D721Med (cell line): Measurements from ENCODE around the gene SORCS2.
"Not testable (repeated sequence)": the region's sequence is repeated elsewhere in the genome, so short reads cannot be mapped to it uniquely, and the experiment has no call there.

Source experiments
- DNase-seq: peaks from one replicate; pipeline ENCODE4 v3.0.0; 2011; ENCODE audit warnings: low spot score; ENCODE audit not compliant: insufficient read length
- FAIRE-seq: peaks from 2 replicates; lab custom pipeline; 2011; peaks lifted over from hg19 to GRCh38; lab: Jason Lieb, UNC
- TF ChIP-seq, protein P1 (sequence below): IDR thresholded peaks from 2 replicates; pipeline ENCODE4 v1.5.1; 2012; ENCODE audit warnings: mild to moderate bottlenecking, control low read depth; ENCODE audit not compliant: insufficient read depth; ENCODE audit errors: missing control alignments

The SORCS2 gene

DNA sequence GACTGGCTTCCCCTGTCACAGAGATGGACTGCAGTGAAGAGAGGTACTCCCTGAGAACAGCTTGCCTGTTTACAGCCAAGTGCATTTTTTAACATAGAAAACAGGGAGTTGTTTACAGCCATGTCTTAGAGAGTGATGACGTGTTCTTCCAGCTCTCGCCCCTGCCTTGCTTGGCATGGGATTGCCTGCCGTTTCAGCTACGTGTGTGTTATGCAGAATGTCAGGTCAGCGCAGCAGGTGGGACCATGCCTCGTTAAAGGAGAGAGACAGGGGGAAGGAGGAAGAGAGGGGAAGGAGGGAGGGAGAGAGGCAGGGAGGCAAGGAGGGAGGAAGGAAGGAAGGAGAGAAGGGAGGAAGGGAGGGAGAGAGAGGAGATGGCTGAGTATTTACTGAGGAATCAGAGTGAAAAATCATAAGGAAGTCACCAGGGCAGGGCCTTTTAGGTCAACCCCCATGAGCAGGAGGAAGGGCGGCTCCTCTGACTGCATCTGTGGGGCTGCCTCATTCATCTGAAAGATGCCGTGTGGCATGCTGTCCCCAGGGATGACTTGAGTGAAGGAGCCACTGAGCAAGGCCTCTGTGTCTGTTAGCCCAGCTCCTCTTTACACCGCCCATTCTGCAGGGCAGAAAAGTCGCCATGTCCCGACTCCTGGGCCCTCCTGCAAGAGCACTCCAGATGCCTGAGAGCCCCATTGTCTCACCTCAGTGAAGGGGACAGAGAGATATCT lies 382.1 kb downstream of the SORCS2 start:
- DNase-seq (no peak), FAIRE-seq (no peak)
- TF ChIP-seq, protein P1, sequence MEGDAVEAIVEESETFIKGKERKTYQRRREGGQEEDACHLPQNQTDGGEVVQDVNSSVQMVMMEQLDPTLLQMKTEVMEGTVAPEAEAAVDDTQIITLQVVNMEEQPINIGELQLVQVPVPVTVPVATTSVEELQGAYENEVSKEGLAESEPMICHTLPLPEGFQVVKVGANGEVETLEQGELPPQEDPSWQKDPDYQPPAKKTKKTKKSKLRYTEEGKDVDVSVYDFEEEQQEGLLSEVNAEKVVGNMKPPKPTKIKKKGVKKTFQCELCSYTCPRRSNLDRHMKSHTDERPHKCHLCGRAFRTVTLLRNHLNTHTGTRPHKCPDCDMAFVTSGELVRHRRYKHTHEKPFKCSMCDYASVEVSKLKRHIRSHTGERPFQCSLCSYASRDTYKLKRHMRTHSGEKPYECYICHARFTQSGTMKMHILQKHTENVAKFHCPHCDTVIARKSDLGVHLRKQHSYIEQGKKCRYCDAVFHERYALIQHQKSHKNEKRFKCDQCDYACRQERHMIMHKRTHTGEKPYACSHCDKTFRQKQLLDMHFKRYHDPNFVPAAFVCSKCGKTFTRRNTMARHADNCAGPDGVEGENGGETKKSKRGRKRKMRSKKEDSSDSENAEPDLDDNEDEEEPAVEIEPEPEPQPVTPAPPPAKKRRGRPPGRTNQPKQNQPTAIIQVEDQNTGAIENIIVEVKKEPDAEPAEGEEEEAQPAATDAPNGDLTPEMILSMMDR, result no peak

DNA sequence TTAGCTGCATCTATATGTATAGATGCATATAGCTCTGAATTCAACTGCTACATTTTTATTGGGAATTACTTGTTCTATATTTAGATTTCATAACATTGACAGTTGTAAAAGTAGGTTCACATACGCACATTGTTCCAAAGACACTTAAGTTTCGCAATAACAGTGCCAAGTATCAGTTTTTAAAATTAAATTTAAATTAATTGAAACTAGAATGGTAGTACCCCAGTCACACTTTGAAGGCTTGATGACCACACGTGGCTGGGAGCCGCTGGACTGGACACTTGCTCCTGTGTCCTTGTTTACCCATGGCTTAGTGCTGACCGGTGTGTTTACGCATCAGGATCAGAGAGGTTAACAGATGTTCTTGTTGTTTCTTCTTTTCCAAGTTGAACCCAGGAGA lies 383.1 kb downstream of the SORCS2 start:
- no peak for DNase-seq
- FAIRE-seq, result no peak
- TF ChIP-seq, protein P1, result no peak

DNA sequence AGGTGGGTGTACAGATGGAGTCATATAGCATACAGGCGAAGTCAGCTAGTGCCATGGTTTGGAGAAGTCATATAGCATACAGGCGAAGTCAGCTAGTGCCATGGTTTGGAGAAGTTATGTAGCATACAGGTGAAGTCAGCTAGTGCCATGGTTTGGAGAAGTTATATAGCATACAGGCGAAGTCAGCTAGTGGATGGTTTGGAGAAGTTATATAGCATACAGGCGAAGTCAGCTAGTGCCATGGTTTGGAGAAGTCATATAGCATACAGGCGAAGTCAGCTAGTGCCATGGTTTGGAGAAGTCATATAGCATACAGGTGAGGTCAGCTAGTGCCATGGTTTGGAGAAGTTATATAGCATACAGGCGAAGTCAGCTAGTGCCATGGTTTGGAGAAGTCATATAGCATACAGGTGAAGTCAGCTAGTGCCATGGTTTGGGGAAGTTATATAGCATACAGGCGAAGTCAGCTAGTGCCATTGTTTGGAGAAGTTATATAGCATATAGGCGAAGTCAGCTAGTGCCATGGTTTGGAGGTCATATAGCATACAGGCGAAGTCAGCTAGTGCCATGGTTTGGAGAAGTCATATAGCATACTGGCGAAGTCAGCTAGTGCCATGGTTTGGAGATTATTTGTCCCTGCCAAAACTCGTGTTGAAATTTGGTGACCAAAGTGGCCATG lies 385.2 kb downstream of the SORCS2 start:
- not testable (repeated sequence) for DNase-seq, FAIRE-seq

DNA sequence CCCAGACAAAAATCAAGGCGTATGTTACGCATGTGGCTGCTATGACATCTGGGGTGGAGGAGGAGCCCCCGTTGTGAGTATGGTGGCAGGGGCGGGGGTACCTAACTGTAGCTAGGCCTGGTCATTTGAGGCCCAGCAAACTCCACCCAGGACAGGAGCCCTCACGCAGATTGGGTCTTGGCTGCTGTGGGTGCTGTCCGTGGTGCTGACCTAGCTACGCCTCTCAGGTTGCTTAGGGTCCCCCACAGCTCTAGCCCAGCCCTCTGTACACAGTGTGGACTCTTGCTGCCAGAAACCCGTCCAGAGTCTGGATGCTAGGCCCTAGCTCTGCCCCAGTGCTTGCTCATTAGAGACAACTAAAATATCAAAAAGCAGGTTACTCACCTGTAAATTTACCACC lies 389.1 kb downstream of the SORCS2 start:
- TF ChIP-seq, protein P1, result no peak
- FAIRE-seq (no peak), DNase-seq (no peak)

DNA sequence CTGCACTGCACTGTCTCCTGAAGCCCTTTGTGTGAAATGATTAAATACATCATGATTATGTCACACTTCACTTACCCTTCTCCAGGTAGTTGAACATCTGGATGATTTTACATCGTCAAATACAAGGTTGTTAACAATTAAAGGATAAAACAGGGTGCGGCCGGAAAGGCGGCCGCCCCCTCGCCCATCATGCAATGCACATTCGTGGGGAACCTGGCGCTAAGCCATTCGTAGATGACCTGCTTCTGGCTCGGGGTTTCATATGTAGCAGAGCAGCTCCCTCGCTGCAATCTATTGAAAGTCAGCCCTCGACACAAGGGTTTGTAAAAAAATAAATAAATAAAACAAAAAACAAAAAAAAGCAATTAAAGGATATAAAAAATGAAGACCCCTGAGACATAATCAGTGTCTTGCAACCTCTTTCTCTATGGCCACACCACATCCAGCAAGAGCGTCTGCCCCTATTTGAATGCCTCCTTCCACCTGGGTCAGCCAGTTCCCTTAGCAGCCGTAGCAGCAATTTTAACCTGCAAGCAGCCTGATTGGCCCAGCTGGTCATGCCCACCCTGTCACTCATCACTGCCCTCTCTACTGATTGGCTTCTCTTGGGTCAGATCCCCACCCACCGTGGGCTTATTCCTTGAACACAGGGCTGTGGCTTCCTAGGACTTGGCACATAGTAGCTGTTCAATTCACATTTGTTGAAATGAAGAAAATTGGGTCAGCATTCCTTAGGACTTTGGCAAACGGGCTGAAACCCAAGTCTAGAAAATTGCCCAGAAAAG lies 390.2 kb downstream of the SORCS2 start:
- DNase-seq (no peak), FAIRE-seq (no peak)
- TF ChIP-seq, protein P1, result no peak

DNA sequence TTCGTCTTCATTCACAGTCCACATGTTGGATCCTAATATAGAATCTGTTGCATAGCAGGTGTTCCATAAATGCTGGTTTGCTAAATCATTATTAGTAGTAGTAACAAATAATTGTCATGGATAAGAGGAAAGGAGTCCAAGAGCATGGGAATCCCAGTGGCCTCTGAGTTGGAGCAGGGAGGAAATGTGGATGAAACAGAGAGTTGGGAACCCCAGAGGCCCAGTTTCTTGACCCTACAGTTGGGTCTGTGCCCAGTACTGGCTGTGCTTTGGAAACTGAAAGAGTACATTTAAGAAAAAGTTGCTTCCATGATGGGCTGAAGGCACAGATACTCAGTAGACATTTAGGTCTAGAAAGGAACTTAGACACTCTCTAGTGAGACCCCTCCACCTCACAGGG lies 391.8 kb downstream of the SORCS2 start:
- DNase-seq (no peak), FAIRE-seq (no peak)
- TF ChIP-seq, protein P1, result no peak

DNA sequence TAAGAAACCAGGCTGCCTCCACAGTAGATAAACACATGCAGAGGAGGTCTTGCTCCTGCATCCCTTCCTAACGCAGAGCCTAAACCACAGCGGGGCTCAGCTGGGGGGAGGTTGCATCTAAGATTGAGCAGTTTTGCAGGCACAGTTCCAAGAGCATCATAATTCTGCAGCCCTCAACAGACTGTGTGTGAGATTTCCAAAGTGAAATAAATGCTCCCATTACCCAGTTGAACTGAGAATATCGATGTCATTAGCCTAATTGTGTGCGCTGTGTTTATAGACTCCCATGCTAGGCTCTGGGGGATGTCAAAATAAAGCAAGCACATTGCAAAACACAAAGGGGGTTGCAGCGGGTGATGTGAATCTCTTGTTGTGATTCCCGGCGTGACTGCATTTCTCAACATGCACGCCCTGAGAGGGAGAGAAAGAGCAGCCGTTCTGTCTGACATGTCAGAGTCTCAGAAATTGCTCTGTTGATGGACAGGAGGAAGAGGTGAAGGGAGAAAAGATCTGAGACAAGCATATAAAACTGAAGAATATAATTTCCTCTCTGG lies 392.3 kb downstream of the SORCS2 start:
- TF ChIP-seq, protein P1, result no peak
- FAIRE-seq (no peak), DNase-seq (no peak)
